Large intestine (tissue), 3 donors: ENCODE results near the gene CLDN24. TPM values are rescaled to one million over a fixed set of nuclear protein-coding genes. Genes with fewer than 3 reads are reported as not detected.
"Not testable (repeated sequence)": the region's sequence is repeated elsewhere in the genome, so short reads cannot be mapped to it uniquely, and the experiment has no call there.

Experiments
- DNase-seq, 2 donors: peaks; one replicate each; pipeline versions ENCODE4 v3.0.0 to v3.0.0-alpha.2; 2013
- H3K27ac ChIP-seq: one replicate; pipeline ENCODE4 v1.5.1; 2013; ENCODE audit warnings: low read length
- H3K27me3 ChIP-seq: 2 replicates; pipeline ENCODE4 v1.6.1; 2013; ENCODE audit warnings: low read length; ENCODE audit not compliant: control insufficient read depth, insufficient read depth
- H3K36me3 ChIP-seq: 2 replicates; pipeline ENCODE4 v1.6.1; 2013; ENCODE audit warnings: low read length; ENCODE audit not compliant: control insufficient read depth, insufficient read depth
- H3K4me1 ChIP-seq: one replicate; pipeline ENCODE4 v1.6.1; 2013; ENCODE audit warnings: low read length; ENCODE audit not compliant: control insufficient read depth, insufficient read depth
- H3K4me3 ChIP-seq: one replicate; pipeline ENCODE4 v1.5.1; 2013; ENCODE audit warnings: low read length
- H3K9me3 ChIP-seq: one replicate; pipeline ENCODE4 v1.6.1; 2013; ENCODE audit warnings: mild to moderate bottlenecking, low read depth, low read length, moderate library complexity; ENCODE audit not compliant: control insufficient read depth
- WGBS: methylation state at CpG from one replicate; pipeline ENCODE4 v1.1.5; 2013; ENCODE audit warnings: low lambda C conversion rate; ENCODE audit not compliant: insufficient coverage; 5-methylcytosine and 5-hydroxymethylcytosine counted together
- polyA plus RNA-seq: library from polyadenylated mRNA; unstranded; fragments of 120-200 nt; gene quantifications from one replicate; pipeline ENCODE4 v1.2.1, GENCODE V29; 2013

The CLDN24 gene
- polyA plus RNA-seq, 1 donor: 0.10 TPM

DNA sequence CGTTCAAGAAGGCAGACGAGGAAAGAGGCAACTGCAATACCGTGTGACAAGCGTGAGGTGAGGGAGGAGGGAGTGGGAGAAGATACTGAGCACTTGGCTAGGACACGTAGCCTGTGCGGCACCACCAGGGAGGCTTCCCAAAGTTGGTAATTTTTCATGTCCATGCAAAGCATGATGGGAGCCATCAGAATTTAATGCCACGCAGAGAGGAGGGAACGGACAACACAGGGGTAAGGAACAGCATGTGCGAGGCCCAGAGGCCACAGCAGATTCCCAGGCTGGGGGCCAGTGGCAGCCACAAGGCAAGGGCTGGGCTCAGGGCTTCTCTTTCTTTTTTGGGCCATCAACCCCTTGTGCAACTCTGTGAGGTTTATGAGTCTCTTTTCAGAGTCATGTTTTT lies 11.0 kb upstream of the CLDN24 start:
- no peak for DNase-seq
- Histone ChIP-seq H3K4me3 (no peak overlapping the region), H3K27me3 (no peaks in the 10 kb centered on the region), H3K27ac (no peak overlapping the region), H3K4me1 (peaks cover 4% of the 10 kb centered on the region), H3K36me3 (no peaks in the 10 kb centered on the region), H3K9me3 (no peaks in the 10 kb centered on the region)
- no CpG with 5 or more reads among the region's 9 CpGs for WGBS

- no peak for DNase-seq
- WGBS: no CpG with 5 or more reads among the region's 11 CpGs
- Histone ChIP-seq H3K4me1 (peaks cover 4% of the 10 kb centered on the region), H3K36me3 (no peaks in the 10 kb centered on the region), H3K9me3 (no peaks in the 10 kb centered on the region), H3K27me3 (no peaks in the 10 kb centered on the region), H3K27ac (no peak overlapping the region), H3K4me3 (no peak overlapping the region)
Observed at GRCh38 chr4:183332447-183332846, 10.2 kb upstream of the CLDN24 start.

- Histone ChIP-seq H3K4me3 (no peak overlapping the region), H3K27ac (no peak overlapping the region), H3K9me3 (peaks cover 2% of the 10 kb centered on the region), H3K27me3 (no peaks in the 10 kb centered on the region), H3K36me3 (no peaks in the 10 kb centered on the region), H3K4me1 (peaks cover 4% of the 10 kb centered on the region)
- no peak for DNase-seq
- WGBS: no CpG with 5 or more reads among the region's 2 CpGs
Observed at GRCh38 chr4:183330841-183331240, 8.6 kb upstream of the CLDN24 start.

- Histone ChIP-seq H3K9me3 (peaks cover 2% of the 10 kb centered on the region), H3K27me3 (no peaks in the 10 kb centered on the region), H3K4me3 (no peak overlapping the region), H3K36me3 (no peaks in the 10 kb centered on the region), H3K27ac (no peak overlapping the region), H3K4me1 (peaks cover 4% of the 10 kb centered on the region)
- no peak for DNase-seq
- WGBS: 100% methylated on average over 1 of the region's 10 CpGs
Observed at GRCh38 chr4:183329954-183330742, 7.9 kb upstream of the CLDN24 start.

DNA sequence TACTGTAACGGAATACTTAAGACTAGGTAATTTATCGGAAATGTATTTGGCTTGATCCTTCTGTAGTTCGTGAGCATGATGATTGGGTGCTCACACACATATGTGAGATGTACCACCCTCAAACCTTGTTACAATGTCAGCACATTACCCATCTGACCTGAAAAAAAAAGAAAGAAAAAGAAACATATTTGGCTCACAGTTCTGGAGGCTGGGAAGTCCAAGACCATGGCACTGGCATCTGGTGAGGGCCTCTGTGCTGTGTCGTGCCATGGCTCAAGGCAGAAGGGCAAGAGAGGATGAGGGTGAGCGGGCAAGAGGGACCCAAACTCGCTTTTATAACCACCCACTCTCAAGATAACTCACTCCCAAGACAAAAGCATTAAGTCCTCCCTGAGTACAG lies 7.0 kb upstream of the CLDN24 start:
- WGBS: no CpG with 5 or more reads among the region's 6 CpGs

DNA sequence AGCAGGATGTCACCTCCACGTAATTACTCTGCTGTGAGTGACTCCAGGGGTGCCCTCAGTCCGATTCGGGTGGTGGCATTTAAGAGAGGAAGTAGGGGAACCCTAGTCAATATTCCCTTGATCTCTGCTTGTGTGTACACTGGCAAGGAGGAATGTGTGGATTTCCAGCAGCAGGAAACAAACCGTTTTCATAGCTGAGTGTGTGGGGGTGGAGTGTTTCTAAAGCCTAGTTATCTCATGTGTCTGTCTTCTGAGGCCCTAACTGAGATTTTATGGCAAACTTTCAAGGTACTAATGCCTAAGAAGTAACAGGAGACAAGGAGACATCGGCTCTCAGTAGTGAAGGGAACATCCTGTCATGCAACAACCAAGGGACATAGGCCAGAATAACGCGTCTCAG lies 6.6 kb upstream of the CLDN24 start:
- Histone ChIP-seq H3K27ac (no peak overlapping the region), H3K4me1 (peaks cover 1% of the 10 kb centered on the region), H3K36me3 (no peaks in the 10 kb centered on the region), H3K4me3 (no peak overlapping the region), H3K27me3 (no peaks in the 10 kb centered on the region), H3K9me3 (peaks cover 2% of the 10 kb centered on the region)
- no peak for DNase-seq
- 79% methylated on average over 3 of the region's 7 CpGs for WGBS

More for the DNA sequence above, 7.0 kb upstream of the CLDN24 start:
- peaks cover 4% of the 10 kb centered on the region for H3K4me1 ChIP-seq
- H3K36me3 ChIP-seq: no peaks in the 10 kb centered on the region
- H3K27ac ChIP-seq: no peak overlapping the region
- H3K9me3 ChIP-seq: peaks cover 2% of the 10 kb centered on the region
- H3K27me3 ChIP-seq: no peaks in the 10 kb centered on the region
- no peak overlapping the region for H3K4me3 ChIP-seq
- no peak for DNase-seq

GRCh38 chr4:183327827-183328226 lies 5.6 kb upstream of the CLDN24 start:
- Histone ChIP-seq H3K36me3 (no peaks in the 10 kb centered on the region), H3K27me3 (no peaks in the 10 kb centered on the region), H3K4me1 (no peaks in the 10 kb centered on the region), H3K4me3 (no peak overlapping the region), H3K9me3 (peaks cover 2% of the 10 kb centered on the region), H3K27ac (no peak overlapping the region)
- WGBS: no CpG with 5 or more reads among the region's 7 CpGs
- DNase-seq: no peak

DNA sequence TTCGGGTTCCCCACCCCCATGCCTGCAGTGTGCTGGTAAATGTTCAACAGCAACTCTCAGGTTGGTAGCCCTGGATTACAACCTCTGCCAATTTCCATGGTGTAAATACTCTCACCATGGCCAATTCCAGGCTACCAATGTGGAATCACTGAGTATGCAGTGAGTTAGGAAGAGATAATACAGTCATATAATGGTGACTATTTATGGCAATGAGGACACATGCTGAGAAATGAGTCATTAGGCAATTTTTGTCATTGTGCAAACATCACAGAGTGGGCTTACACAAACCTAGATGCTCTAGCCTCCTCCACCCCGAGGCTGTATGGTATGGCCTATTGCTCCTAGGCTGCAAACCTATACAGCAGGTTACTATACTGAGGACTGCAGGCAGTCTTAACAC lies 4.6 kb upstream of the CLDN24 start:
- Histone ChIP-seq H3K4me1 (no peaks in the 10 kb centered on the region), H3K27me3 (no peaks in the 10 kb centered on the region), H3K36me3 (no peaks in the 10 kb centered on the region), H3K4me3 (no peak overlapping the region), H3K27ac (no peak overlapping the region), H3K9me3 (peaks cover 2% of the 10 kb centered on the region)
- no CpG with 5 or more reads among the region's 2 CpGs for whole genome bisulfite sequencing
- DNase-seq: no peak

DNA sequence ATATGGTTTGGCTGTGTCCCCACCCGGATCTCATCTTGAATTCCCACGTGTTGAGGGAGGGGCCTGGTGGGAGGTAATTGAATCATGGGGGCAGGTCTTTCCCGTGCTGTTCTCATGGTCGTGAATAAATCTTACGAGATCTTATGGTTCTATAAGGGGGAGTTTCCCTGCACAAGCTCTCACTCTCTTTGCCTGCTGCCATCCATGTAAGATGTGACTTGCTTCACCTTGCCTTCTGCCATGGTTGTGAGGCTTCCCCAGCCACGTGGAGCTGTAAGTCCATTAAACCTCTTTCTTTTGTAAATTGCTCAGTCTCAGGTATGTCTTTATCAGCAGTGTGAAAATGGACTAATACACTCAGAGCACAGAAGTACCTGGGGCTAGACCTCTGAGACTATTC lies 4.2 kb upstream of the CLDN24 start:
- not testable (repeated sequence) for DNase-seq, H3K36me3 ChIP-seq, H3K4me3 ChIP-seq, H3K27ac ChIP-seq, H3K9me3 ChIP-seq, H3K27me3 ChIP-seq, H3K4me1 ChIP-seq
- no CpG with 5 or more reads among the region's 6 CpGs for WGBS

GRCh38 chr4:183324619-183325018 lies 2.4 kb upstream of the CLDN24 start:
- no CpG with 5 or more reads among the region's 7 CpGs for WGBS
- H3K27me3 ChIP-seq: no peaks in the 10 kb centered on the region
- H3K36me3 ChIP-seq: no peaks in the 10 kb centered on the region
- no peak overlapping the region for H3K27ac ChIP-seq
- H3K4me1 ChIP-seq: peaks cover 6% of the 10 kb centered on the region
- H3K4me3 ChIP-seq: no peak overlapping the region
- H3K9me3 ChIP-seq: peaks cover 2% of the 10 kb centered on the region
- DNase-seq: no peak

GRCh38 chr4:183324056-183324455 lies 1.8 kb upstream of the CLDN24 start:
- H3K27ac ChIP-seq, DNase-seq, H3K9me3 ChIP-seq, H3K4me1 ChIP-seq, H3K36me3 ChIP-seq, H3K27me3 ChIP-seq, H3K4me3 ChIP-seq: not testable (repeated sequence)
- WGBS: no CpG with 5 or more reads among the region's 11 CpGs
